GM21619 (cell line): Measurements from ENCODE around the gene PADI3.

Source experiments
- ATAC-seq: cut with Tn5 transposase; IDR thresholded peaks from one replicate; pipeline ENCODE4 v1.9.1; 2021; ENCODE audit not compliant: unreplicated experiment

The PADI3 gene

GRCh38 chr1:17270891-17271765 lies 22.2 kb downstream of the PADI3 start:
- ATAC-seq: no peak

GRCh38 chr1:17272066-17272465 lies 23.2 kb downstream of the PADI3 start:
- no peak for ATAC-seq

- no peak for ATAC-seq
Observed at GRCh38 chr1:17272646-17273045, 23.7 kb downstream of the PADI3 start.

- no peak for ATAC-seq
Observed at GRCh38 chr1:17273096-17273495, 24.2 kb downstream of the PADI3 start.

GRCh38 chr1:17274186-17275170 lies 25.6 kb downstream of the PADI3 start:
- ATAC-seq: no peak

- no peak for ATAC-seq
Observed at GRCh38 chr1:17276568-17276967, 27.7 kb downstream of the PADI3 start.

GRCh38 chr1:17277511-17278159 lies 28.7 kb downstream of the PADI3 start:
- ATAC-seq: no peak

- ATAC-seq: no peak
Observed at GRCh38 chr1:17278996-17279830, 30.3 kb downstream of the PADI3 start.

- ATAC-seq: no peak
Observed at GRCh38 chr1:17280436-17280835, 31.5 kb downstream of the PADI3 start.

GRCh38 chr1:17280894-17281293 lies 32.0 kb downstream of the PADI3 start:
- no peak for ATAC-seq

GRCh38 chr1:17281775-17282181 lies 32.9 kb downstream of the PADI3 start:
- no peak for ATAC-seq

- ATAC-seq: no peak
Observed at GRCh38 chr1:17282836-17283235, 33.9 kb downstream of the PADI3 start.

- no peak for ATAC-seq
Observed at GRCh38 chr1:17286646-17287045, 37.7 kb downstream of the PADI3 start.

GRCh38 chr1:17287130-17287776 lies 38.4 kb downstream of the PADI3 start:
- no peak for ATAC-seq

- no peak for ATAC-seq
Observed at GRCh38 chr1:17289721-17290120, 40.8 kb downstream of the PADI3 start.

GRCh38 chr1:17290553-17290952 lies 41.7 kb downstream of the PADI3 start:
- no peak for ATAC-seq

GRCh38 chr1:17292299-17293160 lies 43.6 kb downstream of the PADI3 start:
- no peak for ATAC-seq

GRCh38 chr1:17293681-17294425 lies 45.0 kb downstream of the PADI3 start:
- ATAC-seq: no peak
